Measurements from ENCODE around the gene FCMR. TPM values are rescaled to one million over a fixed set of nuclear protein-coding genes. Genes with fewer than 3 reads are reported as not detected.

Gene FCMR
- polyA plus RNA-seq = 4.4 TPM
- long read RNA-seq, donor 1 = 0 reads
- long read RNA-seq, donor 2, partial matches to known transcripts = 0 of 3 reads
- long read RNA-seq, donor 2, other reads (novel, unspliced or antisense) = 0 of 3 reads
- long read RNA-seq, donor 3 = 0 reads
- long read RNA-seq, donor 4 = 0 reads
- long read RNA-seq, donor 5, partial matches to known transcripts = 0 of 3 reads
- long read RNA-seq, donor 5, other reads (novel, unspliced or antisense) = 0 of 3 reads
- long read RNA-seq, donor 6, partial matches to known transcripts = 0 of 1 reads
- long read RNA-seq, donor 6, other reads (novel, unspliced or antisense) = 0 of 1 reads
- long read RNA-seq, donor 7, partial matches to known transcripts = 0 of 3 reads
- long read RNA-seq, donor 7, other reads (novel, unspliced or antisense) = 0 of 3 reads
- long read RNA-seq, donor 8, partial matches to known transcripts = 0 of 1 reads
- long read RNA-seq, donor 8, other reads (novel, unspliced or antisense) = 0 of 1 reads
- long read RNA-seq, donor 9, partial matches to known transcripts = 0 of 2 reads
- long read RNA-seq, donor 9, other reads (novel, unspliced or antisense) = 0 of 2 reads
- long read RNA-seq, donor 10, partial matches to known transcripts = 0 of 3 reads
- long read RNA-seq, donor 10, other reads (novel, unspliced or antisense) = 0 of 3 reads
- long read RNA-seq, donor 11 = 0 reads

GRCh38 chr1:206921772-206922265 lies at the start of gene FCMR:
FCMR (minus strand) TSS chr1:206921941; CDS start chr1:206921854, 87 bp downstream.
- Histone ChIP-seq H3K36me3 (ENCODE audit: control insufficient read depth, insufficient read depth, low read length) (no peaks in the 10 kb centered on the region), H3K27ac (ENCODE audit: low read length) (peak within 1 kb of the TSS; percentile 53), H3K4me3 (ENCODE audit: low read length) (no peak within 1 kb of the TSS), H3K4me1 (ENCODE audit: control insufficient read depth, insufficient read depth, low read length) (peaks cover 28% of the 10 kb centered on the region), H3K27me3 (ENCODE audit: control insufficient read depth, insufficient read depth, low read length) (no peaks in the 10 kb centered on the region), H3K9me3 (ENCODE audit: control insufficient read depth, low read depth, low read length) (no peaks in the 10 kb centered on the region)
- WGBS (ENCODE audit: insufficient coverage, low lambda C conversion rate) = 10% methylated on average over 2 of the region's 7 CpGs
- peak in 1 of 2 donors; percentile 69 for DNase-seq

DNA sequence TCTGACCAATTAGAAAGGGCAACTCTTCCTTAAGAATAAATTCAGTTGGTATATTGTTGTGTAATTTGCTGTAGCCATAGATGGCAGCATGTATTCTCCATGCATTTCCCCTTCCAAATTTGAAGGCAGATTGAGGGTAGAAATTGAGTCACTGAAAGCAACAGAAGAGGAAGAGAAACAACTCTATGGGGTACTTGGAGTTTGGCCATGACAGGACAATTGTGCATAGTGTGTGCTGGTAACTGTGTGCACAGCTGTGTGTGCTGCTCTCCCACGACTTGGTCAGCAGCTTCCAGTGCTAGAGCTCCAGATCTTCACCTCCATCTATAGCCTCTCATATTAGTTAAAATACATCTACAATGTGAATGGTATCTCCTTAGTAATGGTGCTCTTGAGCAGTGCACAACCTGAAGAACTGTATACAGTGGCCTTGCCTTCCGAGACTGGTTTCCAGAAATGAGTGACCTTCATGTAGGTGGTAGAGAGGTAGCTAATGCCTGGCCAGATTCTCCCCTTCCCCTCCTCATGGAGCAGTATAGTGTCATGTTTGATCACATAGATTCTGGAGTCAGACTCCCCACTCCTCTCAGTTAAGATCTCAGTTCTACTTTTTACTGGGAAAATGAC lies 49.4 kb upstream of the FCMR start:
- WGBS (ENCODE audit: insufficient coverage, low lambda C conversion rate) = no CpG with 5 or more reads among the region's 2 CpGs
- H3K9me3 ChIP-seq (ENCODE audit: control insufficient read depth, low read depth, low read length) = no peaks in the 10 kb centered on the region
- peak overlapping the region; percentile 76 for H3K27ac ChIP-seq (ENCODE audit: low read length)
- no peaks in the 10 kb centered on the region for H3K27me3 ChIP-seq (ENCODE audit: control insufficient read depth, insufficient read depth, low read length)
- H3K4me1 ChIP-seq (ENCODE audit: control insufficient read depth, insufficient read depth, low read length) = peaks cover 89% of the 10 kb centered on the region
- no peaks in the 10 kb centered on the region for H3K36me3 ChIP-seq (ENCODE audit: control insufficient read depth, insufficient read depth, low read length)
- H3K4me3 ChIP-seq (ENCODE audit: low read length) = no peak overlapping the region
- DNase-seq = peak in 1 of 2 donors; percentile 47

- Histone ChIP-seq H3K27ac (ENCODE audit: low read length) (peak within 1 kb of the TSS; percentile 76), H3K4me1 (ENCODE audit: control insufficient read depth, insufficient read depth, low read length) (peaks cover 84% of the 10 kb centered on the region)
Observed at GRCh38 chr1:206970446-206970845, 48.7 kb upstream of the FCMR start, which contains the start of gene FCAMR. FCAMR (minus strand) TSS chr1:206970460; CDS start chr1:206970125, 335 bp downstream.

GRCh38 chr1:206969090-206969489 lies 47.3 kb upstream of the FCMR start:
- Histone ChIP-seq H3K27ac (ENCODE audit: low read length) (peak overlapping the region; percentile 85), H3K9me3 (ENCODE audit: control insufficient read depth, low read depth, low read length) (no peaks in the 10 kb centered on the region), H3K4me1 (ENCODE audit: control insufficient read depth, insufficient read depth, low read length) (peaks cover 72% of the 10 kb centered on the region), H3K27me3 (ENCODE audit: control insufficient read depth, insufficient read depth, low read length) (no peaks in the 10 kb centered on the region), H3K4me3 (ENCODE audit: low read length) (no peak overlapping the region), H3K36me3 (ENCODE audit: control insufficient read depth, insufficient read depth, low read length) (no peaks in the 10 kb centered on the region)
- peak; percentile 95 to 98 for DNase-seq
- no CpG with 5 or more reads among the region's 5 CpGs for WGBS (ENCODE audit: insufficient coverage, low lambda C conversion rate)

More at GRCh38 chr1:206970446-206970845, 48.7 kb upstream of the FCMR start, which contains the start of gene FCAMR:
- Histone ChIP-seq H3K9me3 (ENCODE audit: control insufficient read depth, low read depth, low read length) (no peaks in the 10 kb centered on the region), H3K27me3 (ENCODE audit: control insufficient read depth, insufficient read depth, low read length) (no peaks in the 10 kb centered on the region), H3K36me3 (ENCODE audit: control insufficient read depth, insufficient read depth, low read length) (no peaks in the 10 kb centered on the region), H3K4me3 (ENCODE audit: low read length) (no peak within 1 kb of the TSS)
- peak in 1 of 2 donors; percentile 62 for DNase-seq
- no CpG with 5 or more reads among the region's 2 CpGs for WGBS (ENCODE audit: insufficient coverage, low lambda C conversion rate)

GRCh38 chr1:206967096-206967849 lies 45.5 kb upstream of the FCMR start:
- Histone ChIP-seq H3K4me1 (ENCODE audit: control insufficient read depth, insufficient read depth, low read length) (peaks cover 63% of the 10 kb centered on the region), H3K27ac (ENCODE audit: low read length) (peak overlapping the region; percentile 85), H3K36me3 (ENCODE audit: control insufficient read depth, insufficient read depth, low read length) (no peaks in the 10 kb centered on the region), H3K9me3 (ENCODE audit: control insufficient read depth, low read depth, low read length) (no peaks in the 10 kb centered on the region), H3K27me3 (ENCODE audit: control insufficient read depth, insufficient read depth, low read length) (no peaks in the 10 kb centered on the region), H3K4me3 (ENCODE audit: low read length) (no peak overlapping the region)
- no CpG with 5 or more reads among the region's 8 CpGs for WGBS (ENCODE audit: insufficient coverage, low lambda C conversion rate)
- DNase-seq = peak in 1 of 2 donors; percentile 62

DNA sequence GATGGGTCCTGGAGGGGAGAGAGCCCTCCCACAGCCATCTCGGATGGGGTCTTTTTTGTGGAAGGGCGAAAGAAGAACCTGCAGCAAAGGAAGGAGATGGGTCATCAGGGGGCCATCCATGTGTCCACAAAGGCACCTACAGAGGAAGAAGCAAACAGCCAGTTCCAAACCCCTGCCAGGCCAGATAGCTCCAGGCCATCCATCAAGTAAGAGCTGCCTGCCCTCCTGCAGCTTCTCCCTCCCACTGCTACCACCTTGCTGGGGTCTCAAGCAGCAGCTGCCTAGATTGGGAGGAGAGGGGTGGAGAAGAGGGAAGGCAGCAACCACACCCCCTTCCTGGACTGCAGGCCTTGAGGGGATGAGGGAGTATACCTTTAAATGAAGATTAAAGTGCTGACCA lies 44.0 kb upstream of the FCMR start:
- no peak for DNase-seq
- no peaks in the 10 kb centered on the region for H3K36me3 ChIP-seq (ENCODE audit: control insufficient read depth, insufficient read depth, low read length)
- H3K4me1 ChIP-seq (ENCODE audit: control insufficient read depth, insufficient read depth, low read length) = peaks cover 50% of the 10 kb centered on the region
- no CpG with 5 or more reads among the region's 2 CpGs for WGBS (ENCODE audit: insufficient coverage, low lambda C conversion rate)
- H3K27me3 ChIP-seq (ENCODE audit: control insufficient read depth, insufficient read depth, low read length) = no peaks in the 10 kb centered on the region
- H3K4me3 ChIP-seq (ENCODE audit: low read length) = no peak overlapping the region
- no peaks in the 10 kb centered on the region for H3K9me3 ChIP-seq (ENCODE audit: control insufficient read depth, low read depth, low read length)
- H3K27ac ChIP-seq (ENCODE audit: low read length) = no peak overlapping the region

DNA sequence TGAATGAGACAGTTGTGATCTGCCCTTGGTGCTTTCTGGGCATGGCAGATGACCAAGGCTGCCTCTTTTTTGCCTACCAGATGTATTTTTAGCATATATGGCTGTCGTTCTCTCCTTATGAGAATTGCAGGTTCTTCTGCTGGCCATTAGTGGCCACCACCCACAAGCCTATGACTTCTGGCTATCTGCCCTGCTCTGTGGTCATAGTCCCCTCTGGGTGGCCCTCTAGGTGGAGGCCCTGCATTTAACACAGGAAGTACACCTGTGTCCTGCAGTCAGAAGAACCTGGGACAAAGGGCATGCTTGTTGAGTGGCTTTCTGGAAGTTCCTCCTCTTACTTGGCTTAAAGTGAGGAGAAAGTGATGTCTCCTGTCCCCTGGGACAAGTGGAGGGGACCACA lies 42.0 kb upstream of the FCMR start:
- H3K27me3 ChIP-seq (ENCODE audit: control insufficient read depth, insufficient read depth, low read length) = no peaks in the 10 kb centered on the region
- no peaks in the 10 kb centered on the region for H3K9me3 ChIP-seq (ENCODE audit: control insufficient read depth, low read depth, low read length)
- H3K36me3 ChIP-seq (ENCODE audit: control insufficient read depth, insufficient read depth, low read length) = no peaks in the 10 kb centered on the region
- H3K4me3 ChIP-seq (ENCODE audit: low read length) = no peak overlapping the region
- peaks cover 32% of the 10 kb centered on the region for H3K4me1 ChIP-seq (ENCODE audit: control insufficient read depth, insufficient read depth, low read length)
- H3K27ac ChIP-seq (ENCODE audit: low read length) = no peak overlapping the region
- no peak for DNase-seq
- no CpG with 5 or more reads among the region's 1 CpG for WGBS (ENCODE audit: insufficient coverage, low lambda C conversion rate)

DNA sequence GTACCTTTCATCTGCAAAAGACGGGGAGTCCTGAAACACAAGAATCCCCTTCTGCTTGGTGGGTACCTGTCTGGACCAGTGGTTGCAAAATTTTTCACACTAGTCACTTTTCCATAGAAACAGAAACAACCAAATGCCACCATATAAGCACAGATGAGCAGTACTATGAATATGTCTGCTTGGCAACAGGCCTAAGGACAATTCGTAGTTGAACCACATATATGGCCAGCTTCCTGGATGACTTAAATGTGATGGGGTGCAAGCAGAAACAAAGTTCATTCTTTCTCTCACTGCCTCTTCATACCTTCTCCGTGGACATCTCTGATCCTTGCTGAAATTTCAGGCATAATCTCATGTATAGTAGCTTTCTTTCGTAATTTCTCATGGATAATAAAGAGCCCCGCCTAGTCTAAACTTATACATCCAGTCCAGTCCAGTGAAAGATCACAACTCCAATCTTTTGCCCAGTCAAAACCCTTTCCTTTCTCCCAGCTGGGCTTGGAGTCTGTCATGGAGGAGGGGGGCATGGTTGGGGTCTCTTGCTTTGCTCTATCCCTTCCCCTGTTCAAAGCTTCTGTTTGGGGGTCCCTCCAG lies 41.5 kb upstream of the FCMR start:
- H3K4me3 ChIP-seq (ENCODE audit: low read length) = no peak overlapping the region
- DNase-seq = peak in 1 of 2 donors; percentile 36
- H3K36me3 ChIP-seq (ENCODE audit: control insufficient read depth, insufficient read depth, low read length) = no peaks in the 10 kb centered on the region
- H3K27me3 ChIP-seq (ENCODE audit: control insufficient read depth, insufficient read depth, low read length) = no peaks in the 10 kb centered on the region
- no peak overlapping the region for H3K27ac ChIP-seq (ENCODE audit: low read length)
- peaks cover 27% of the 10 kb centered on the region for H3K4me1 ChIP-seq (ENCODE audit: control insufficient read depth, insufficient read depth, low read length)
- H3K9me3 ChIP-seq (ENCODE audit: control insufficient read depth, low read depth, low read length) = no peaks in the 10 kb centered on the region
- 60% methylated on average over 1 of the region's 5 CpGs for WGBS (ENCODE audit: insufficient coverage, low lambda C conversion rate)

GRCh38 chr1:206962272-206962671 lies 40.5 kb upstream of the FCMR start:
- H3K4me1 ChIP-seq (ENCODE audit: control insufficient read depth, insufficient read depth, low read length) = peaks cover 23% of the 10 kb centered on the region
- no peaks in the 10 kb centered on the region for H3K9me3 ChIP-seq (ENCODE audit: control insufficient read depth, low read depth, low read length)
- H3K27me3 ChIP-seq (ENCODE audit: control insufficient read depth, insufficient read depth, low read length) = no peaks in the 10 kb centered on the region
- WGBS (ENCODE audit: insufficient coverage, low lambda C conversion rate) = no CpG with 5 or more reads among the region's 7 CpGs
- DNase-seq = no peak
- no peak overlapping the region for H3K4me3 ChIP-seq (ENCODE audit: low read length)
- H3K36me3 ChIP-seq (ENCODE audit: control insufficient read depth, insufficient read depth, low read length) = no peaks in the 10 kb centered on the region
- H3K27ac ChIP-seq (ENCODE audit: low read length) = no peak overlapping the region

Measured in large intestine (tissue), 12 donors.